Ovary (tissue), 3 donors: ENCODE measurements around the gene C16orf54.

Experiments used
- CTCF ChIP-seq, 3 donors: fragments of 450-650 bp in 2 of 3; fragments of 200-600 bp in 1 of 3; IDR thresholded peaks; one replicate each; pipeline versions ENCODE4 v1.5.1 to v1.8.0; 2016 to 2022; ENCODE audit warnings: antibody characterized with exemption in 3 of 3, mild to moderate bottlenecking in 1 of 3
- EP300 ChIP-seq: sonication (generic); formaldehyde crosslinking; IDR thresholded peaks from one replicate; pipeline ENCODE4 v1.6.1; 2017; ENCODE audit warnings: antibody characterized with exemption
- POLR2A ChIP-seq: fragments of 450-650 bp; IDR thresholded peaks from one replicate; pipeline ENCODE4 v1.6.1; 2017; ENCODE audit warnings: antibody characterized with exemption, mild to moderate bottlenecking, moderate library complexity
- donor health status: DM: no; HTN: no; CAD: no.

GRCh38 chr16:29736112-29736511 lies 9.7 kb downstream of the C16orf54 start:
- TF ChIP-seq CTCF (IDR thresholded peaks at IDR 0.05), result no peak
- TF ChIP-seq EP300, result no peak
- no peak for TF ChIP-seq POLR2A
